H9 (cell line): ENCODE results near the gene CASK. TPM values are rescaled to one million over a fixed set of nuclear protein-coding genes. Genes with fewer than 3 reads are reported as not detected.

Experiments
- DNase-seq: peaks from one replicate; pipeline ENCODE4 v3.0.0-alpha.2; 2017
- H2AFZ ChIP-seq: one replicate; pipeline ENCODE4 v1.6.1; 2013; ENCODE audit warnings: mild to moderate bottlenecking, low read length, control low read depth, moderate library complexity
- H2AK5ac ChIP-seq: 2 replicates; pipeline ENCODE4 v1.6.1; 2013; ENCODE audit warnings: low read length, control low read depth, mixed read lengths; ENCODE audit not compliant: insufficient read length
- H2BK120ac ChIP-seq: one replicate; pipeline ENCODE4 v1.6.1; 2013; ENCODE audit warnings: low read depth, mild to moderate bottlenecking, low read length, control low read depth, inconsistent platforms; ENCODE audit not compliant: poor library complexity, severe bottlenecking
- H2BK12ac ChIP-seq: 2 replicates; pipeline ENCODE4 v1.6.1; 2013; ENCODE audit warnings: low read length, control low read depth, mixed read lengths, low read depth; ENCODE audit not compliant: insufficient read length
- H2BK15ac ChIP-seq: 2 replicates; pipeline ENCODE4 v1.6.1; 2013; ENCODE audit warnings: low read depth, low read length, control low read depth
- H2BK20ac ChIP-seq: one replicate; pipeline ENCODE4 v1.6.1; 2013; ENCODE audit warnings: low read depth, mild to moderate bottlenecking, low read length, control low read depth, inconsistent platforms; ENCODE audit not compliant: poor library complexity, severe bottlenecking
- H2BK5ac ChIP-seq: 2 replicates; pipeline ENCODE4 v1.6.1; 2013; ENCODE audit warnings: low read length, control low read depth, mixed read lengths; ENCODE audit not compliant: insufficient read length
- H3K14ac ChIP-seq: 2 replicates; pipeline ENCODE4 v1.6.1; 2013; ENCODE audit warnings: low read length, control low read depth; ENCODE audit not compliant: insufficient read depth
- H3K18ac ChIP-seq: 2 replicates; pipeline ENCODE4 v1.6.1; 2013; ENCODE audit warnings: low read depth, mild to moderate bottlenecking, mixed read lengths, low read length, control low read depth; ENCODE audit not compliant: insufficient read length
- H3K23ac ChIP-seq: 2 replicates; pipeline ENCODE4 v1.6.1; 2013; ENCODE audit warnings: low read length, control low read depth, mixed read lengths, low read depth; ENCODE audit not compliant: insufficient read length
- H3K23me2 ChIP-seq: 2 replicates; pipeline ENCODE4 v1.6.1; 2013; ENCODE audit warnings: low read depth, mild to moderate bottlenecking, mixed read lengths, low read length, control low read depth; ENCODE audit not compliant: insufficient read length, poor library complexity, severe bottlenecking
- H3K27ac ChIP-seq: 2 replicates; pipeline ENCODE4 v1.5.1; 2013; ENCODE audit warnings: low read length, control low read depth, mixed read lengths, low read depth; ENCODE audit not compliant: insufficient read length
- H3K27me3 ChIP-seq: 2 replicates; pipeline ENCODE4 v1.6.1; 2013; ENCODE audit warnings: low read length, control low read depth, inconsistent platforms; ENCODE audit not compliant: insufficient read depth
- H3K4ac ChIP-seq: 2 replicates; pipeline ENCODE4 v1.6.1; 2013; ENCODE audit warnings: low read depth, mild to moderate bottlenecking, control low read depth, inconsistent platforms, low read length, moderate library complexity
- H3K4me1 ChIP-seq: 2 replicates; pipeline ENCODE4 v1.6.1; 2013; ENCODE audit warnings: low read length, control low read depth, inconsistent platforms; ENCODE audit not compliant: insufficient read depth
- H3K4me2 ChIP-seq: 2 replicates; pipeline ENCODE4 v1.6.1; 2013; ENCODE audit warnings: low read length, control low read depth, mixed read lengths; ENCODE audit not compliant: insufficient read length, insufficient read depth
- H3K56ac ChIP-seq: 2 replicates; pipeline ENCODE4 v1.6.1; 2013; ENCODE audit warnings: low read depth, mild to moderate bottlenecking, mixed read lengths, low read length, control low read depth; ENCODE audit not compliant: insufficient read length
- H3K79me1 ChIP-seq: 2 replicates; pipeline ENCODE4 v1.6.1; 2013; ENCODE audit warnings: low read depth, mild to moderate bottlenecking, moderate library complexity, low read length, control low read depth, inconsistent platforms; ENCODE audit not compliant: insufficient read depth, poor library complexity, severe bottlenecking
- H3K79me2 ChIP-seq: 2 replicates; pipeline ENCODE4 v1.6.1; 2013; ENCODE audit warnings: low read length, control low read depth, inconsistent platforms; ENCODE audit not compliant: insufficient read depth
- H3K9ac ChIP-seq: 2 replicates; pipeline ENCODE4 v1.6.1; 2013; ENCODE audit warnings: low read length, control low read depth, mixed read lengths; ENCODE audit not compliant: insufficient read length; ENCODE audit errors: extremely low read depth
- H3K9me3 ChIP-seq: one replicate; pipeline ENCODE4 v1.6.1; 2013; ENCODE audit warnings: low read depth, low read length, inconsistent platforms; ENCODE audit not compliant: control insufficient read depth
- H3T11ph ChIP-seq: one replicate; pipeline ENCODE4 v1.6.1; 2013; ENCODE audit warnings: mild to moderate bottlenecking, low read length, control low read depth, inconsistent platforms
- H4K20me1 ChIP-seq: one replicate; pipeline ENCODE4 v1.6.1; 2013; ENCODE audit not compliant: control insufficient read depth, insufficient read length, insufficient read depth
- H4K5ac ChIP-seq: 2 replicates; pipeline ENCODE4 v1.6.1; 2013; ENCODE audit warnings: low read depth, mild to moderate bottlenecking, mixed read lengths, low read length, control low read depth; ENCODE audit not compliant: insufficient read length
- H4K8ac ChIP-seq: replicated peaks from 2 replicates; pipeline ENCODE4 v1.6.1; 2013; ENCODE audit warnings: low read length, control low read depth, mixed read lengths, low read depth; ENCODE audit not compliant: insufficient read length
- H4K91ac ChIP-seq: 2 replicates; pipeline ENCODE4 v1.6.1; 2013; ENCODE audit warnings: low read depth, mild to moderate bottlenecking, moderate library complexity, mixed read lengths, low read length, control low read depth; ENCODE audit not compliant: insufficient read length
- H3K27ac Mint-ChIP-seq, 3 experiments: 2 replicates in 2 of 3; 3 replicates in 1 of 3; pipeline ENCODE4 v1.8.0; 2020 to 2021; ENCODE audit warnings: mixed read lengths in 3 of 3, mild to moderate bottlenecking in 1 of 3, moderate library complexity in 1 of 3
- H3K27me3 Mint-ChIP-seq: 2 replicates; pipeline ENCODE4 v1.8.0; 2021; ENCODE audit warnings: low read depth, mild to moderate bottlenecking, moderate library complexity, mixed read lengths
- H3K36me3 Mint-ChIP-seq, 3 experiments: 2 replicates in 2 of 3; 3 replicates in 1 of 3; pipeline ENCODE4 v1.8.0; 2020 to 2021; ENCODE audit warnings: low read depth in 3 of 3, mixed read lengths in 3 of 3; ENCODE audit not compliant: insufficient read depth in 1 of 3
- H3K4me1 Mint-ChIP-seq, 2 experiments: 2 replicates each; pipeline ENCODE4 v1.8.0; 2020; ENCODE audit warnings: mixed read lengths in 2 of 2
- H3K4me3 Mint-ChIP-seq, 2 experiments: 2 replicates in 1 of 2; 3 replicates in 1 of 2; pipeline ENCODE4 v1.8.0; 2020 to 2021; ENCODE audit warnings: mild to moderate bottlenecking in 2 of 2, mixed read lengths in 2 of 2, moderate library complexity in 1 of 2
- H3K9me3 Mint-ChIP-seq, 2 experiments: 2 replicates in 1 of 2; 3 replicates in 1 of 2; pipeline ENCODE4 v1.8.0; 2020; ENCODE audit warnings: mild to moderate bottlenecking in 2 of 2, mixed read lengths in 2 of 2, moderate library complexity in 1 of 2
- WGBS: extraction: QIAGEN DNeasy Blood & Tissue Kit; methylation state at CpG from one replicate; pipeline ENCODE4 v1.1.7; 2013; ENCODE audit warnings: missing lambda C conversion rate, low lambda C conversion rate, mixed read lengths; ENCODE audit not compliant: insufficient read length; ENCODE audit errors: extremely low coverage; 5-methylcytosine and 5-hydroxymethylcytosine counted together
- total RNA-seq: library from RNA; stranded (reverse); gene quantifications from 2 replicates; pipeline ENCODE4 v1.2.1, GENCODE V29; 2021
- TF ChIP-seq, protein P1 (sequence below): fragments of 200-600 bp; sonication (generic); conservative IDR thresholded peaks from 3 replicates; pipeline ENCODE4 v1.8.0; 2021; ENCODE audit warnings: antibody characterized with exemption, mild to moderate bottlenecking

CASK gene
- total RNA-seq, 1 experiment from 2014 or later: 44.1 TPM

GRCh38 chrX:41490446-41490845, 432.9 kb downstream of the CASK start:
- TF ChIP-seq, protein P1, sequence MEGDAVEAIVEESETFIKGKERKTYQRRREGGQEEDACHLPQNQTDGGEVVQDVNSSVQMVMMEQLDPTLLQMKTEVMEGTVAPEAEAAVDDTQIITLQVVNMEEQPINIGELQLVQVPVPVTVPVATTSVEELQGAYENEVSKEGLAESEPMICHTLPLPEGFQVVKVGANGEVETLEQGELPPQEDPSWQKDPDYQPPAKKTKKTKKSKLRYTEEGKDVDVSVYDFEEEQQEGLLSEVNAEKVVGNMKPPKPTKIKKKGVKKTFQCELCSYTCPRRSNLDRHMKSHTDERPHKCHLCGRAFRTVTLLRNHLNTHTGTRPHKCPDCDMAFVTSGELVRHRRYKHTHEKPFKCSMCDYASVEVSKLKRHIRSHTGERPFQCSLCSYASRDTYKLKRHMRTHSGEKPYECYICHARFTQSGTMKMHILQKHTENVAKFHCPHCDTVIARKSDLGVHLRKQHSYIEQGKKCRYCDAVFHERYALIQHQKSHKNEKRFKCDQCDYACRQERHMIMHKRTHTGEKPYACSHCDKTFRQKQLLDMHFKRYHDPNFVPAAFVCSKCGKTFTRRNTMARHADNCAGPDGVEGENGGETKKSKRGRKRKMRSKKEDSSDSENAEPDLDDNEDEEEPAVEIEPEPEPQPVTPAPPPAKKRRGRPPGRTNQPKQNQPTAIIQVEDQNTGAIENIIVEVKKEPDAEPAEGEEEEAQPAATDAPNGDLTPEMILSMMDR: no peak
- Histone ChIP-seq H3K27ac (no peak overlapping the region), H3K14ac (no peak overlapping the region), H3K23me2 (no peaks in the 10 kb centered on the region), H3K79me2 (no peaks in the 10 kb centered on the region), H4K5ac (no peak overlapping the region), H3K4ac (no peak overlapping the region), H3K56ac (no peak overlapping the region), H3K4me1 (0 out of 2 replicates have a peak, but pooled peaks cover 4% of the 10 kb centered on the region), H2BK15ac (no peak overlapping the region), H3K9me3 (no peaks in the 10 kb centered on the region), H3K18ac (no peak overlapping the region), H3K27me3 (no peaks in the 10 kb centered on the region), H4K91ac (no peak overlapping the region), H2BK12ac (no peak overlapping the region), H3K79me1 (no peaks in the 10 kb centered on the region), H4K20me1 (no peaks in the 10 kb centered on the region), H3K9ac (no peak overlapping the region), H3K4me2 (no peak overlapping the region), H3K23ac (no peak overlapping the region), H2BK120ac (no peak overlapping the region), H3T11ph (no peak overlapping the region), H2BK20ac (no peak overlapping the region), H2AK5ac (no peak overlapping the region), H2BK5ac (no peak overlapping the region), H4K8ac (no peak overlapping the region), H2AFZ (no peak overlapping the region)
- no peak overlapping the region for H3K4me3 Mint-ChIP-seq
- no peaks in the 10 kb centered on the region; the same call in 1 of the 2 replicates for H3K27me3 Mint-ChIP-seq
- H3K36me3 Mint-ChIP-seq: peaks cover 9 to 20% (median 12%) of the 10 kb centered on the region in 3 experiments
- DNase-seq: no peak
- peaks cover 5 to 6% of the 10 kb centered on the region in 2 experiments; a peak in 3 of 4 replicates for H3K4me1 Mint-ChIP-seq
- no CpG with 5 or more reads among the region's 3 CpGs for WGBS
- H3K27ac Mint-ChIP-seq: no peak overlapping the region
- peaks cover 69 to 70% of the 10 kb centered on the region in 2 experiments for H3K9me3 Mint-ChIP-seq
